Mesenchymal stem cell (in vitro differentiated cells and primary cell): ENCODE results near the gene OR1I1.

Source experiments
- DNase-seq: peaks from one replicate; pipeline ENCODE4 v3.0.0-alpha.2; 2013
- H2AFZ ChIP-seq: one replicate; pipeline ENCODE4 v1.6.1; 2013; ENCODE audit warnings: low read depth, mild to moderate bottlenecking, control low read depth, inconsistent platforms, low read length, moderate library complexity
- H2AK5ac ChIP-seq: 2 replicates; pipeline ENCODE4 v1.6.1; 2013; ENCODE audit warnings: low read length, moderate library complexity, mild to moderate bottlenecking, inconsistent platforms; ENCODE audit not compliant: severe bottlenecking
- H2BK120ac ChIP-seq: one replicate; pipeline ENCODE4 v1.6.1; 2013; ENCODE audit warnings: low read depth, mild to moderate bottlenecking, inconsistent platforms, low read length, moderate library complexity
- H2BK12ac ChIP-seq, 2 experiments: one replicate each; pipeline ENCODE4 v1.6.1; 2013; ENCODE audit warnings: inconsistent platforms in 2 of 2, low read length in 2 of 2, mild to moderate bottlenecking in 2 of 2, moderate library complexity in 2 of 2, control low read depth in 1 of 2
- H2BK15ac ChIP-seq: one replicate; pipeline ENCODE4 v1.6.1; 2013; ENCODE audit warnings: mild to moderate bottlenecking, low read depth, inconsistent platforms; ENCODE audit not compliant: poor library complexity, severe bottlenecking
- H2BK5ac ChIP-seq: 2 replicates; pipeline ENCODE4 v1.6.1; 2013; ENCODE audit warnings: low read depth, mild to moderate bottlenecking, low read length, control low read depth, inconsistent platforms; ENCODE audit not compliant: poor library complexity, severe bottlenecking
- H3K14ac ChIP-seq, 2 experiments: one replicate each; pipeline ENCODE4 v1.6.1; 2013; ENCODE audit warnings: inconsistent platforms in 2 of 2, low read length in 2 of 2, control low read depth in 1 of 2, mild to moderate bottlenecking in 1 of 2, moderate library complexity in 1 of 2
- H3K18ac ChIP-seq, 2 experiments: one replicate each; pipeline ENCODE4 v1.6.1; 2013; ENCODE audit warnings: inconsistent platforms in 2 of 2, low read length in 2 of 2, control low read depth in 1 of 2, low read depth in 1 of 2, mild to moderate bottlenecking in 1 of 2
- H3K23ac ChIP-seq, 2 experiments: one replicate each; pipeline ENCODE4 v1.6.1; 2013; ENCODE audit warnings: inconsistent platforms in 2 of 2, low read length in 2 of 2, mild to moderate bottlenecking in 2 of 2, moderate library complexity in 2 of 2, control low read depth in 1 of 2
- H3K27ac ChIP-seq: 2 replicates; pipeline ENCODE4 v1.5.1; 2013; ENCODE audit warnings: mild to moderate bottlenecking, moderate library complexity, low read length, control low read depth, inconsistent platforms; ENCODE audit not compliant: poor library complexity, severe bottlenecking
- H3K27me3 ChIP-seq, 2 experiments: 2 replicates each; pipeline versions ENCODE4 v1.6.1 to v1.7.0; 2013; ENCODE audit warnings: low read length in 2 of 2, mild to moderate bottlenecking in 2 of 2, moderate library complexity in 2 of 2, control low read depth in 1 of 2, inconsistent platforms in 1 of 2; ENCODE audit not compliant: control insufficient read depth in 1 of 2, insufficient read depth in 1 of 2
- H3K36me3 ChIP-seq, 2 experiments: 2 replicates each; pipeline versions ENCODE4 v1.6.1 to v1.7.0; 2013; ENCODE audit warnings: low read length in 2 of 2, control low read depth in 1 of 2, inconsistent platforms in 1 of 2, low read depth in 1 of 2, mild to moderate bottlenecking in 1 of 2; ENCODE audit not compliant: insufficient read depth in 2 of 2, control insufficient read depth in 1 of 2
- H3K4ac ChIP-seq, 2 experiments: one replicate each; pipeline ENCODE4 v1.6.1; 2013; ENCODE audit warnings: inconsistent platforms in 2 of 2, low read length in 2 of 2, mild to moderate bottlenecking in 2 of 2, moderate library complexity in 2 of 2, control low read depth in 1 of 2, low read depth in 1 of 2
- H3K4me1 ChIP-seq: 2 replicates; pipeline ENCODE4 v1.6.1; 2013; ENCODE audit warnings: low read depth, low read length, control low read depth; ENCODE audit not compliant: control insufficient read depth, insufficient read depth
- H3K4me2 ChIP-seq: 2 replicates; pipeline ENCODE4 v1.6.1; 2013; ENCODE audit warnings: low read length, mild to moderate bottlenecking, inconsistent platforms; ENCODE audit not compliant: poor library complexity, severe bottlenecking
- H3K4me3 ChIP-seq, 2 experiments: 2 replicates each; pipeline versions ENCODE4 v1.5.1 to v1.7.0; 2013; ENCODE audit warnings: low read length in 2 of 2, mild to moderate bottlenecking in 2 of 2, control low read depth in 1 of 2, low read depth in 1 of 2; ENCODE audit not compliant: insufficient read depth in 1 of 2
- H3K79me1 ChIP-seq: replicated peaks from 2 replicates; pipeline ENCODE4 v1.6.1; 2013; ENCODE audit warnings: mild to moderate bottlenecking, control low read depth, low read length, inconsistent platforms; ENCODE audit not compliant: poor library complexity, severe bottlenecking
- H3K9ac ChIP-seq: 2 replicates; pipeline ENCODE4 v1.7.0; 2013; ENCODE audit warnings: mild to moderate bottlenecking, low read length, moderate library complexity
- H3K9me3 ChIP-seq: 2 replicates; pipeline ENCODE4 v1.7.0; 2013; ENCODE audit warnings: mild to moderate bottlenecking, low read length; ENCODE audit not compliant: control insufficient read depth
- H4K8ac ChIP-seq: one replicate; pipeline ENCODE4 v1.6.1; 2013; ENCODE audit warnings: inconsistent platforms, mild to moderate bottlenecking, low read length, moderate library complexity
- H4K91ac ChIP-seq: one replicate; pipeline ENCODE4 v1.6.1; 2013; ENCODE audit warnings: mild to moderate bottlenecking, low read length, inconsistent platforms
- WGBS: methylation state at CpG from one replicate; pipeline ENCODE4 v1.1.7; 2013; ENCODE audit warnings: mixed read lengths; 5-methylcytosine and 5-hydroxymethylcytosine counted together

Gene OR1I1

DNA sequence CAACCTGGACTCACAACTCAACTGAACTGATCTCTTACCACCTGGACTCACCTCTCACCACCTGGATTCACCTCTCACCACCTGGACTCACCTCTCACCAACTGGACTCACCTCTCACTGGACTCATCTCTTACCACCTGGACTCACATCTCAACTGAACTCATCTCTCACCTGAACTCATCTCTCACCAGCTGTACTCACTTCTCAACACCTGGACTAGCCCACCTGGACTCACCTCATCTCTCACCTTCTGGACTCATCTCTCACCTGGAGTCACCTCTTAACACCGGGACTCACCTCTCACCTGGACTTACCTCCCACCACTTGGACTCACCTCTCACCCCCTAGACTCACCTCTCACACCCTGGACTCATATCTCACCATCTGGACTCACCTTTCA is 40.0 kb upstream of the OR1I1 start:
- DNase-seq = no peak

DNA sequence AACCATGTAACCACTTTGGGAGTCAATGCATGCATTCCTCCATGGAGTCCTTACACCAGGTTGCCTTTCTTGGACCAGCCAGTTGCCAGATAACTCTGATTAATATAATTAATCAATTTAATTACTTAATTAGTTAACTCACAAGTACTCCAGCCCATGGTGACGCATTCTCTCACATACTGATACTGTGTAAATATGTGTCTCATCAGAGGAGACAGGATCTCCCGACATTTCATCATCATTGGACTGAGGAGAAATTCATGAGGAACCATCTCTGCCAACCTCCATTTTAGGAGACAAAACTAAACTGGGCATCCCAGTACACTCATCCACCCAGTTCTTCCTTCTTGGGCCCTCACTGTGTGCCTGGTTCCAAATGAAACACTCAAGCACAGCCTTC is 39.2 kb upstream of the OR1I1 start:
- H3K4me2 ChIP-seq = no peak overlapping the region
- H3K27me3 ChIP-seq = peaks cover 0 to 4% of the 10 kb centered on the region in 2 experiments
- no peaks in the 10 kb centered on the region for H3K36me3 ChIP-seq
- H3K23ac ChIP-seq = no peak overlapping the region
- no peak overlapping the region for H3K27ac ChIP-seq
- no peaks in the 10 kb centered on the region for H3K79me1 ChIP-seq
- no peak overlapping the region for H2BK5ac ChIP-seq
- no peak overlapping the region for H2AFZ ChIP-seq
- H3K4me3 ChIP-seq = no peak overlapping the region
- no peak overlapping the region for H2BK12ac ChIP-seq
- no peak overlapping the region for H3K14ac ChIP-seq
- no peaks in the 10 kb centered on the region for H3K9me3 ChIP-seq
- no peak overlapping the region for H4K91ac ChIP-seq
- no peak overlapping the region for H3K4ac ChIP-seq
- H3K18ac ChIP-seq = no peak overlapping the region
- no peak overlapping the region for H2AK5ac ChIP-seq
- no peak for DNase-seq
- WGBS = 78% methylated on average over 2 of the region's 2 CpGs
- no peaks in the 10 kb centered on the region for H3K4me1 ChIP-seq
- no peak overlapping the region for H4K8ac ChIP-seq
- H3K9ac ChIP-seq = no peak overlapping the region
- no peak overlapping the region for H2BK120ac ChIP-seq
- H2BK15ac ChIP-seq = no peak overlapping the region

More for the DNA sequence above, 40.0 kb upstream of the OR1I1 start:
- 89% methylated on average over 1 of the region's 1 CpG for WGBS
- H2AFZ ChIP-seq = no peak overlapping the region
- no peak overlapping the region for H3K9ac ChIP-seq
- peaks cover 0 to 7% of the 10 kb centered on the region in 2 experiments for H3K27me3 ChIP-seq
- H3K4ac ChIP-seq = no peak overlapping the region
- no peak overlapping the region for H2AK5ac ChIP-seq
- no peak overlapping the region for H4K91ac ChIP-seq
- no peak overlapping the region for H3K23ac ChIP-seq
- H3K14ac ChIP-seq = no peak overlapping the region
- H3K4me1 ChIP-seq = no peaks in the 10 kb centered on the region
- no peaks in the 10 kb centered on the region for H3K79me1 ChIP-seq
- H3K4me3 ChIP-seq = no peak overlapping the region
- H3K36me3 ChIP-seq = no peaks in the 10 kb centered on the region
- H3K9me3 ChIP-seq = no peaks in the 10 kb centered on the region
- no peak overlapping the region for H2BK15ac ChIP-seq
- H2BK120ac ChIP-seq = no peak overlapping the region
- no peak overlapping the region for H3K4me2 ChIP-seq
- H4K8ac ChIP-seq = no peak overlapping the region
- no peak overlapping the region for H2BK5ac ChIP-seq
- no peak overlapping the region for H3K27ac ChIP-seq
- H2BK12ac ChIP-seq = no peak overlapping the region
- no peak overlapping the region for H3K18ac ChIP-seq

DNA sequence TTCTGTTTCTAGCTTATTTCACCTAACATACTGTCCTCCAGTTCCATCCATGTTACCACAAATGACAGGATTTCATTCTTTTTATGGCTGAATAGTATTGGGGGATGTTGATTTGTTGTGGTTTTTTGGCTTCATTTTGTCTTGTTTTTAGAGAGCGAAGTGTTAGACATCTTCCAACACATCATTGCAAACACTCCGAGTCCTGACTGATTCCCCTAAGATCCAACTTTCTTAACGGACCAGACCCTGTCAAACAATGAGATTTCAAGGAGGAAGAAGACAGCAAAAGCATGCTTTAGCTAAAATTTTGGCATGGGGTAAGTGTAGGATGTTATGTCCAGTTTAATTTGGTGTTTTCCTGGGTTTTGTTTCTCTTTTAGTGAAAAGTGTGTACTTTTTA is 36.5 kb upstream of the OR1I1 start:
- Histone ChIP-seq H2BK5ac (no peak overlapping the region), H3K79me1 (no peaks in the 10 kb centered on the region), H3K23ac (no peak overlapping the region), H3K18ac (no peak overlapping the region), H4K91ac (no peak overlapping the region), H3K27me3 (no peaks in the 10 kb centered on the region), H2AK5ac (no peak overlapping the region), H2BK15ac (no peak overlapping the region), H3K9me3 (no peaks in the 10 kb centered on the region), H3K4ac (no peak overlapping the region), H3K4me1 (no peaks in the 10 kb centered on the region), H4K8ac (no peak overlapping the region), H3K4me2 (no peak overlapping the region), H2BK120ac (no peak overlapping the region), H2AFZ (no peak overlapping the region), H3K27ac (no peak overlapping the region), H3K9ac (no peak overlapping the region), H3K4me3 (no peak overlapping the region), H3K36me3 (no peaks in the 10 kb centered on the region), H2BK12ac (no peak overlapping the region), H3K14ac (no peak overlapping the region)
- no peak for DNase-seq
- 63% methylated on average over 2 of the region's 3 CpGs for WGBS

DNA sequence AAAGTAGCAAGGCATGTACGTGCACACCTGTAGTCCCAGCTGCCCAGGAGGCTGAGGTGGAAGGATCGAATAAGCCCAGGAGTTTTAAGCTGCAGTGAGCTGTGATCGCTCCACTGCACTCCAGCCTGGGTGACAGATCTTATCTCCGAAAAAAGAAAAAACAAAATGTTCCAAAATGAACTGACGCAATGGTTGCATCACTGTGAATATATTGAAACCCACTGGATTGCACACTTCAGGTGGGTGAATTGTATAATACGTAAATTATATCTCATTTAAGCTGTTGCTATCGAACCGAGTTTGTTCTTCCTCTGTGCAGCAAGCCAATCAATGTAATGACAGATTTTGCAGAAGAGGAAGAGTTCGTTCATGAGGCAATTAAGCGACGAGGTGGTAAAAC is 34.3 kb upstream of the OR1I1 start:
- Histone ChIP-seq H2BK5ac (no peak overlapping the region), H2BK15ac (no peak overlapping the region), H3K4me3 (no peak overlapping the region), H2BK12ac (no peak overlapping the region), H4K8ac (no peak overlapping the region), H3K36me3 (no peaks in the 10 kb centered on the region), H3K4me2 (no peak overlapping the region), H3K27ac (no peak overlapping the region), H3K79me1 (no peaks in the 10 kb centered on the region), H3K23ac (no peak overlapping the region), H3K14ac (no peak overlapping the region), H3K9ac (no peak overlapping the region), H3K9me3 (no peaks in the 10 kb centered on the region), H2AK5ac (no peak overlapping the region), H2AFZ (no peak overlapping the region), H2BK120ac (no peak overlapping the region), H3K27me3 (no peaks in the 10 kb centered on the region), H4K91ac (no peak overlapping the region), H3K4me1 (no peaks in the 10 kb centered on the region), H3K4ac (no peak overlapping the region), H3K18ac (no peak overlapping the region)
- 68% methylated on average over 11 of the region's 11 CpGs for WGBS
- no peak for DNase-seq
